KMS-11 (cell line): ENCODE results near the gene ZNF570.

ENCODE experiments used
- H2AFZ ChIP-seq: fragments of 200-600 bp; sonication (generic); 2 replicates; pipeline ENCODE4 v1.6.1; 2016; ENCODE audit warnings: antibody characterized with exemption, mixed run types, low read depth
- H3K27ac ChIP-seq: fragments of 200-600 bp; sonication (generic); 2 replicates; pipeline ENCODE4 v1.6.1; 2016; ENCODE audit warnings: mild to moderate bottlenecking, mixed run types
- H3K27me3 ChIP-seq: fragments of 200-600 bp; sonication (generic); 2 replicates; pipeline ENCODE4 v1.6.1; 2017; ENCODE audit warnings: mild to moderate bottlenecking, low read depth, mixed run types, moderate library complexity; ENCODE audit not compliant: insufficient read depth
- H3K36me3 ChIP-seq: fragments of 200-600 bp; sonication (generic); 2 replicates; pipeline ENCODE4 v1.6.1; 2017; ENCODE audit warnings: mild to moderate bottlenecking, mixed run types; ENCODE audit not compliant: insufficient read depth
- H3K4me1 ChIP-seq: fragments of 200-600 bp; sonication (generic); 2 replicates; pipeline ENCODE4 v1.6.1; 2016; ENCODE audit warnings: mild to moderate bottlenecking, low read depth, mixed run types; ENCODE audit not compliant: poor library complexity, severe bottlenecking
- H3K4me2 ChIP-seq: fragments of 200-600 bp; sonication (generic); 2 replicates; pipeline ENCODE4 v1.7.0; 2016; ENCODE audit warnings: mild to moderate bottlenecking, mixed run types
- H3K4me3 ChIP-seq: fragments of 200-600 bp; sonication (generic); IDR thresholded peaks from 2 replicates; pipeline ENCODE4 v1.6.1; 2017; ENCODE audit warnings: low read depth, low read length, mixed read lengths; ENCODE audit not compliant: insufficient read depth
- H3K79me2 ChIP-seq: fragments of 200-600 bp; sonication (generic); 2 replicates; pipeline ENCODE4 v1.6.1; 2016; ENCODE audit warnings: low read depth, mixed run types; ENCODE audit not compliant: insufficient read depth
- H3K9ac ChIP-seq: fragments of 200-600 bp; sonication (generic); 2 replicates; pipeline ENCODE4 v1.6.1; 2016; ENCODE audit warnings: mild to moderate bottlenecking, mixed run types
- H4K20me1 ChIP-seq: fragments of 200-600 bp; sonication (generic); 2 replicates; pipeline ENCODE4 v1.6.1; 2016; ENCODE audit warnings: mild to moderate bottlenecking, mixed run types; ENCODE audit not compliant: insufficient read depth
- TF ChIP-seq, protein P1 (sequence below): fragments of 200-600 bp; sonication (generic); conservative IDR thresholded peaks from 2 replicates; pipeline ENCODE4 v1.6.1; 2017; ENCODE audit warnings: low read depth, mild to moderate bottlenecking, antibody characterized with exemption, low read length, moderate library complexity, mixed read lengths

Gene ZNF570

GRCh38 chr19:37537391-37537947 lies 68.3 kb downstream of the ZNF570 start:
- Histone ChIP-seq H3K27ac (no peak overlapping the region), H3K4me3 (no peak overlapping the region), H3K9ac (no peak overlapping the region), H3K4me1 (no peaks in the 10 kb centered on the region), H4K20me1 (no peaks in the 10 kb centered on the region), H3K27me3 (no peaks in the 10 kb centered on the region), H3K36me3 (no peaks in the 10 kb centered on the region), H3K4me2 (no peak overlapping the region), H2AFZ (no peak overlapping the region), H3K79me2 (no peaks in the 10 kb centered on the region)
- TF ChIP-seq, protein P1, sequence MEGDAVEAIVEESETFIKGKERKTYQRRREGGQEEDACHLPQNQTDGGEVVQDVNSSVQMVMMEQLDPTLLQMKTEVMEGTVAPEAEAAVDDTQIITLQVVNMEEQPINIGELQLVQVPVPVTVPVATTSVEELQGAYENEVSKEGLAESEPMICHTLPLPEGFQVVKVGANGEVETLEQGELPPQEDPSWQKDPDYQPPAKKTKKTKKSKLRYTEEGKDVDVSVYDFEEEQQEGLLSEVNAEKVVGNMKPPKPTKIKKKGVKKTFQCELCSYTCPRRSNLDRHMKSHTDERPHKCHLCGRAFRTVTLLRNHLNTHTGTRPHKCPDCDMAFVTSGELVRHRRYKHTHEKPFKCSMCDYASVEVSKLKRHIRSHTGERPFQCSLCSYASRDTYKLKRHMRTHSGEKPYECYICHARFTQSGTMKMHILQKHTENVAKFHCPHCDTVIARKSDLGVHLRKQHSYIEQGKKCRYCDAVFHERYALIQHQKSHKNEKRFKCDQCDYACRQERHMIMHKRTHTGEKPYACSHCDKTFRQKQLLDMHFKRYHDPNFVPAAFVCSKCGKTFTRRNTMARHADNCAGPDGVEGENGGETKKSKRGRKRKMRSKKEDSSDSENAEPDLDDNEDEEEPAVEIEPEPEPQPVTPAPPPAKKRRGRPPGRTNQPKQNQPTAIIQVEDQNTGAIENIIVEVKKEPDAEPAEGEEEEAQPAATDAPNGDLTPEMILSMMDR: no peak
